GM20000 (cell line): ENCODE data around the gene NFIB.

Experiments used
- DNase-seq: peaks from one replicate; pipeline ENCODE4 v3.0.0; 2012; ENCODE audit warnings: low spot score
- TF ChIP-seq, protein P1 (sequence below): IDR thresholded peaks from 2 replicates; pipeline ENCODE4 v1.5.1; 2012; ENCODE audit warnings: mild to moderate bottlenecking, control low read depth; ENCODE audit errors: extremely low read depth, missing control alignments

Gene NFIB

DNA sequence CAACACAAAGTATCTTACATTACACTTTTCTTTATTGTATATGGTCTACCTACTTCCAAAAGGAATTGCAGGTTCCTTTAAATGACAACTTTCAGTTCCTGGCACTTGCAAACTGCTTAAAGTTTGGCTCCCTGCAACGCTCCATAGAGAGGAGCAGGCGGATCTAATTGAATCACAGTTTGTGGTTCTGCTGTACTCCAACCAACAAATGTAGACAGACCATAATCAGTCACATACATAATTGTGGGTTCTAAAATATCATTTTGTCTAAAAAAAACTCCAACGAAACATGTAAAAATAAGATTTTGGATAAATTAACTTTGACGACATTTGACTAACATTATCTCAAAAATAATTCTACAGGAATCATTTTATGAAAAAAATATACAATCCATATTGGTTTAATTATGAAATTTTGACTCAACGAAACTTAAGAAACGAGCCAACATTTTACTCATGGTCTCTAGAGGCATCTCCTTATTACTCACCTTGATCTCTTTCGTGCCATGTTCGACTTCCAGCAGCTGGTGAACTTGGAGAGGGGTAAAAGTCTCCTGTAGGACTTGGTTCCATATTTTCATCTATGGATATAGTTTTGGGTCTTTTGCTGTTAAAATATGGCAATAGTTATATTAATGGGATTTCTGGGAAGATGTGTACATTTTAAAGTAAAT, 167.6 kb downstream of the NFIB start:
- no peak for DNase-seq
- TF ChIP-seq, protein P1, sequence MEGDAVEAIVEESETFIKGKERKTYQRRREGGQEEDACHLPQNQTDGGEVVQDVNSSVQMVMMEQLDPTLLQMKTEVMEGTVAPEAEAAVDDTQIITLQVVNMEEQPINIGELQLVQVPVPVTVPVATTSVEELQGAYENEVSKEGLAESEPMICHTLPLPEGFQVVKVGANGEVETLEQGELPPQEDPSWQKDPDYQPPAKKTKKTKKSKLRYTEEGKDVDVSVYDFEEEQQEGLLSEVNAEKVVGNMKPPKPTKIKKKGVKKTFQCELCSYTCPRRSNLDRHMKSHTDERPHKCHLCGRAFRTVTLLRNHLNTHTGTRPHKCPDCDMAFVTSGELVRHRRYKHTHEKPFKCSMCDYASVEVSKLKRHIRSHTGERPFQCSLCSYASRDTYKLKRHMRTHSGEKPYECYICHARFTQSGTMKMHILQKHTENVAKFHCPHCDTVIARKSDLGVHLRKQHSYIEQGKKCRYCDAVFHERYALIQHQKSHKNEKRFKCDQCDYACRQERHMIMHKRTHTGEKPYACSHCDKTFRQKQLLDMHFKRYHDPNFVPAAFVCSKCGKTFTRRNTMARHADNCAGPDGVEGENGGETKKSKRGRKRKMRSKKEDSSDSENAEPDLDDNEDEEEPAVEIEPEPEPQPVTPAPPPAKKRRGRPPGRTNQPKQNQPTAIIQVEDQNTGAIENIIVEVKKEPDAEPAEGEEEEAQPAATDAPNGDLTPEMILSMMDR = no peak

DNA sequence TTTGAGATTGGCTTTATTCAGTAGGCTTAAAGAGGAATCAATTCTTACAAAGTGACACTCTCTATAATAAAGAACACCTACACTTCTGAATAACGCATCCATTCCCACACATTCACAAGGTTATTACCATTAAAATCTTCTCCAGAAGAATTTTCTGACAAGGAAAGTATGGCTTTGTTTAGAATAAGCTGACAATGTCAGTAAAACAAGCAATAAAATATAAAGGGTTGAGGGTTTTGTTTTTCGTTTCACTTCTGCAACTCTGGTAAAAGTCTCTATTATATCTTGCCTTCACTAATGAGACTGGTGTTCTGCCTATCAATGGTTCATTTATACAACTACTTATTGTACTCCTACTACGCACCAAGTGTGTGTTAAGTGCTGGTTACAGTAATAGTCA, 169.7 kb downstream of the NFIB start:
- DNase-seq = no peak
- TF ChIP-seq, protein P1 = no peak

DNA sequence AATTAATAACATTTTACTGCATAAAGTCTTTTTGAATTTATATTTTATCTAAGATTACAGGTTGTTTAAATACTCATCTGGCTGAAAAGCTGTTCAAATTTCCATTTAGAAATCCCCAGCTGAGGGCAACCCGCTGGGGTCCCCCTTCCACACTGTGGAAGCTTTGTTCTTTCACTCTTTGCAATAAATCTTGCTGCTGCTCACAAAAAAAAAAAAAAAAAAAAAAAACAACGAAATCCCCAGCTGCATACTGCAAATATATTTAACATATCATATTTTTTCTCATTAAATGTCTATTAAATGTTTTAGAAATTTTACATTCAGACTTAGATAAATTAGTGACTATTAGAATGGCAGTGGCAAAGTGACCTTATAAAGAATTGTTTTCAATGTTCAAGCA, 172.2 kb downstream of the NFIB start:
- TF ChIP-seq, protein P1 = no peak
- DNase-seq = no peak

DNA sequence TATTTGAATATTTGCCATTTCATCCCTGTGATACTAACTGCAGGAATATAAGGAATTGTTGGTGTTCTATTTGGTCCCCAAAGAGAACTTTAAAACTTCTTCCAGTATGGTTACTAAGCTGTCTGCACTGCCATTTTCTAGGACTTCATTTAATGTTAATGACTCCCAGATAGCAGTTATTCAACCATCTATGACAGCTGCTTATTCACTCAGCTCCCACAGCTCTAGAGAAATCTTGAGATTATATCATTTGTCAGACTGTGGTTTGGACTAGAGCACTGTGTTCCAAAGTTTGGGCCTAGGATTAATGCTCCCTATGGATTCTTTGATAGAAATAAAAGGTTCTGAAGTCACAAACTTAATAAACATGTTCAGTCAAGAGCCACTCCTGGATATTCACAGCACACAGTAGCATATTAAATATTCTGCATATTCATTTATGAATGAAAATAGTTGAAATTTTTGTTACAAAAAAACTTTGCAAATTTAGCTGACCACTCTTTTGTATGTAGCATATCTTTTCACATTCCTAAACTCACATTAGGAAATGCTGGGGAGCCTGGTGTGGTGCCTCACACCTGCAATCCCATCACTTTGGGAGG, 173.7 kb downstream of the NFIB start:
- DNase-seq = no peak
- TF ChIP-seq, protein P1 = no peak

DNA sequence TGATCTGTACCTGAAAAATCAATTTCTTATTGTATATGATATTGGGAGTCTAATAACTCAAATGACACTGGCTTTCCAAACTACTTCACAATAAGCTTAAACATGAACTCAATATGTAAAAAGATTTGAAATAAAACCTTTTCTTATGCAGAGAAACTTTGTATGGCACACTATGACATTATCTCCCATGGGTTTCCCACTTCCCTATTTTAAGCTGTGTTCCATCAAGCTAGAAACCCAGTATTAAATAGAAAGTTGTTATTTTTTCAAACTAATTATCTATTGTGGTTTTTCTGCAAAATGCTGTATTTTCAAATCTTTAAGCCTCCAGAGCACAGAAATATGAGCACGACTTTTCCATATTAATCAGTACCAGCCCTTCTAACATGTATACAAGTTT, 174.7 kb downstream of the NFIB start:
- DNase-seq = no peak
- TF ChIP-seq, protein P1 = no peak

DNA sequence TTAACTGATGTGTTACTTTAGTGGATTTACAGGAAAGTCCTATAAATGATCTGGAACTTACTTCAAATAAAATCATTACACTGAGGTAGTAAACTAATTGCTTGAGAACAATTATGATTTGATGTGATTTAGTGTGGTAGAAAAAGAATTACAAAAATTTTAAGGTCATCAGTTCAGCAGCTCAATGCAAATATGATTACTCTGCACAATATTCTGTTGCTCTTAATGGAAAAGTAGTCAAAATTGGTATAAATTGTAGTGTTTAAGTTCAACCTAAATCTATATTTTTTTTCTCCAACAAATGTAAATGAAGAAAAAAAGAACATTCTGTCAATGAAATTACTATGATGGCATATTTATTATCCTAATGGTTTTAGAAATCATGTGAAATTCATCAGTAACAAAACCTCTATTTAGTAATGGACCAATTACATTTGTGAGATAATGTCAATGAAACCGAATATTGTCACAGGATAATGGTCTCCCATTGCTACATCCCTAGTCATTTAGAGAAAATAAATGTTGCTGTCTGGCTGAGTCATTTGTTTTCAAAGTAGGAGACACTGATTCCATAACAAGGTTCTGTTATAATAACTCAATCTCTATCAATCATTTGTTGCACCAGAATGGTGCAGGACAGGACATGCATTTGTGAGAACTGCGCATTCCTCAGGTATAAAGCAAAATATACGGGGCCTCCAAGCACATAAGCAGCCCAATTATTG, 177.1 kb downstream of the NFIB start:
- TF ChIP-seq, protein P1 = no peak
- DNase-seq = no peak

DNA sequence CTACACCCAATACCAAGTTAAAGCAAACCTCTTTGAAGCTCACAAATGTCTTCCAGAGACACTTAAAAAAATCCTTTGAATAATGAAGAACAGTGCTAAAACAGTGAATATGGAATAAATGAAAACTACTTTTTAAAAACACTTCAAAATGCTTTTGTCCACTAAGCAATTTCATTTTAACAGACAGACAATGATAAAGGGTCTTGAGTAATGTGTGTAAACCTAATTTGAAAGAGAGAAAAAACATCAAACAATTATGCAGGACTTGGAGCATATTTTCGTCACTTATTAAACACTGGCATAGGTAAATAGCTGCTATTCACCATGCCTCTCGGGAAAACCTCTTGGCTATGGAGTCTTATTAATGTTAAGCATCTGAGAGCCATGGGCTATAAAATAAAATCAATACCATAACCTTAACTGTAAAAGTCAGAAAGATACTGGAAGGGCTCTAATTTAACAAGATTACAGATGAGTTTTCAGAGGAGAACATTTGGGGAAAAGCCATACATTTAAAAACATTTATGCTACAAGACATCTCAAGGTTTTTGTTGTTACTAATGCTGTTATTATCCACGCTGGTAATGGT, 177.8 kb downstream of the NFIB start:
- DNase-seq = no peak
- TF ChIP-seq, protein P1 = no peak
